ENCODE data around the gene SCGB1C2.
A peak's percentile ranks its signal among the peaks of the same experiment; 100 is the strongest.
"Not testable (repeated sequence)": the region's sequence is repeated elsewhere in the genome, so short reads cannot be mapped to it uniquely, and the experiment has no call there.

Gene SCGB1C2

DNA sequence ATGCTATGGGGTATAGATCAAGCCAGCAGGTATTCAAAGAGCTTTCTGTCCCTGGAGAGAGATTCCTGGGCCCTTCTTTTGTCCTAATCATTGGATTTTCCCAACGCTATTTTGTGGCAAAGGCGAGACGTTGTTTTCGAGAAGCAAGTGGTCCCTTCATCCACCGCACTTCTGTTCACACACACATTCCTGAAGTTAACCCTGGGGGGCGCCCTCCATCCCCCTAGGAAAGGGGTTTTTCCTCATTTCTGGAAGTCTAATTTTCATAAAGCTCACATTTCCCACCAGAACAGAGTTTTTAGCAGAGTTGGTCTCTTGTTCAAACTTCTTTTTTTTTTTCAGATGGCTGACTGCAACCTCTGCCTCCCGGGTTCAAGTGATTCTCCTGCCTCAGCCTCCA lies 11.9 kb downstream of the SCGB1C2 start:
- no peak for DNase-seq

DNA sequence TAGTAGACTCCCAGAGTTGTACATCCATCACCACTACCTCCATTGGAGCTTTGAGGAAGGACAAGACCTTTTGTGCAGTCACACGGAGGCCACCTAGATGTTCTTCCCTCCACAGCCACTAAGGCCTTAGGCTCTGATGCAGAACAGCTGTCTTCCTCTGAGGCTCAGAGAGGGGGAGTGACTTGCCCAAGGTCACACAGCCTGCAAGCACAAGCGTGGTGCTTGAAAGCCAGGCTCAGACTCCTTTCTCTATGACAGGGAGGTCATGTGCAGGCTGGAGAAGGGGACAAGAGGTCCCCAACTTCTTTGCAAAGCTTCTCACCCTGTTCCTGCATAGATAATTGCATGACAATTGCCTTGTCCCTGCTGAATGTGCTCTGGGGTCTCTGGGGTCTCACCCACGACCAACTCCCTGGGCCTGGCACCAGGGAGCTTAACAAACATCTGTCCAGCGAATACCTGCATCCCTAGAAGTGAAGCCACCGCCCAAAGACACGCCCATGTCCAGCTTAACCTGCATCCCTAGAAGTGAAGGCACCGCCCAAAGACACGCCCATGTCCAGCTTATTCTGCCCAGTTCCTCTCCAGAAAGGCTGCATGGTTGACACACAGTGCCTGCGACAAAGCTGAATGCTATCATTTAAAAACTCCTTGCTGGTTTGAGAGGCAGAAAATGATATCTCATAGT lies 12.7 kb downstream of the SCGB1C2 start:
- DNase-seq: no peak

DNA sequence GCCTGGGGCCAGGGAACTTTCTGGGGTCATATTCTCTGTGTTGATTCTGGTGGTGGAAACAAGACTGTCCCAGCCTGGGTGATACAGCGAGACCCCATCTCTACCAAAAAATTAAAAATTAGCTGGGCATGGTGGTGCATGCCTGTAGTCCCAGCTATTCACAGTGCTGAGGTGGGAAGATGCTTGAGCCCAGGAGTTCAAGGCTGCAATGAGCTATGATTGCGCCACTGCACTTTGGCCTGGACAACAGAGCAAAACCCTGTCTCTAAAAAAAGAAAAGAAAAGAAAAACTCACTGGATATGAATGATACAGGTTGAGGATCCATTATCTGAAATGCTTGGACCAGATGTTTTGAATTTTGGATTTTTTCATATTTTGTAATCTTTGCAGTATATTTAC lies 13.6 kb downstream of the SCGB1C2 start:
- DNase-seq: no peak

- DNase-seq: no peak
Observed at GRCh38 chr17:151886-152859, 14.8 kb downstream of the SCGB1C2 start.

GRCh38 chr17:152860-153420 lies 15.6 kb downstream of the SCGB1C2 start:
- no peak for DNase-seq

GRCh38 chr17:153851-154250 lies 16.5 kb downstream of the SCGB1C2 start:
- no peak for DNase-seq

DNA sequence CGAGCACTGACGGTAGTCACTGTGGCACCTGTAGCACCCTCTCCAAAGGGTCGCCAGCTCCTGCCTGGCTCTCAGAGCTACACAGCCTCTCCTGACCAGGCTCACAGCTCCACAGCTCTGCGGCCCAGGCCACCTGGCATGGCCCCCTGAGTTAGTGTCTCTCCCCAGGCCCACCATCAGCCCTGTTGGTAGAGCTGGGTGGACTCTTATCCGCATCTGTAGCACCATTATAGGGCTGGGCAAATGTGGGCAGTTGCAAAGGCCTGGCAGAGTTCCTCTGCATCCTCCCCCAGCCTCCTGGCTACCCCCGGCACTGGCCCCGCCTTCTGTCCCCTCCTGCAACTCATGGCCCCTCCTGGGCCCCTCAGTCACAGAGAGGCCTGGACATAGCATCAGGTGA lies 18.2 kb downstream of the SCGB1C2 start:
- DNase-seq: no peak

DNA sequence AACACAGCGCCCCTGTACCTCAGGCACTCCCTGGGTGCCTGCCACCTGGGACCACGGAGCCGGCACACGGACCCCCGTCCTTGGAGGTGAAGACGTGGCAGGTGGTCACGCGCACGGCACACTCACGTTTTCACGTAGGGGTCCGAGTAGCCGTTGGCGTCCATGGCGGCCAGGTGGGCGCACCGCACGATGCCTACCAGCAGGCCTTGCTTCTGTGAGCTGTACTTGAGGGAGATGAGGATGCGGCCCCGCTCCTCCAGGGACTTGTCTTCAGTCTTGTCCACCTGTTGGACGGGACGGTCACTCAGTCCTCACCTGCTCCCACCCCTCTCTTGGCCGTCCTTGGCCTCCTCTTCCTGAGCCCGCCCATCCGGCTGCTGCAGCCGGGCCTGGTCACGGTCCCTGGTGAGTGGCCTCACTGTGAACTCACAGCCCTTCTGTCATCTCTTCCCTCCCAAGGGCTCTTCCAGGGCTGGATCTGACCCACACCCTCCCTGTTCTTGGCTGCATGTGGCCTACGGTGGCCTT lies 18.8 kb downstream of the SCGB1C2 start:
- DNase-seq: no peak

DNA sequence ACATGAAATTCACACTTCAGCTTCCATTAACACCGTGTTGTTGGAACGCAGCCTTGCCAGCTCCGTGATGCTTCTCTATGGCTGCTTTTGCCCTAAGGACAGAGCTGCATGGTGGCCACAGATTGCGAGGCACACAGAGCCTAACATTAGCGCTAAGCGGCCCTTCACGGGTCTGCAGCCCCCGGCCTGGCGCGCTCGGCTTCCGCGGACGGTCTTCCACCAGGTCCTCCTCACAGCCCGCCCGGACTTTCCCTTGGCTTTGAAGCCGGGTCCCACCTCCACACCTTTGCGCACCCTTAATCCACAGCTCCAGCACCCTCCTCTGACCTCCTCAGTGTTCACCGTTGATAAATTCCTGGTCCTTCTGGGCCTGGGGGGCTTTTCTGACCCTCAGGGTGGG lies 19.6 kb downstream of the SCGB1C2 start:
- no peak for DNase-seq

GRCh38 chr17:157901-158300 lies 20.5 kb downstream of the SCGB1C2 start:
- no peak for DNase-seq

GRCh38 chr17:158379-158778 lies 21.0 kb downstream of the SCGB1C2 start:
- DNase-seq: no peak

GRCh38 chr17:159609-160008 lies 22.2 kb downstream of the SCGB1C2 start:
- DNase-seq: no peak

GRCh38 chr17:160336-160735 lies 23.0 kb downstream of the SCGB1C2 start:
- DNase-seq: no peak

- DNase-seq: no peak
Observed at GRCh38 chr17:161481-161880, 24.1 kb downstream of the SCGB1C2 start.

- no peak for DNase-seq
Observed at GRCh38 chr17:162689-163088, 25.3 kb downstream of the SCGB1C2 start.

GRCh38 chr17:163514-164098 lies 26.2 kb downstream of the SCGB1C2 start:
- no peak for DNase-seq

GRCh38 chr17:164303-165235 lies 27.2 kb downstream of the SCGB1C2 start:
- peak; percentile 1 for DNase-seq

DNA sequence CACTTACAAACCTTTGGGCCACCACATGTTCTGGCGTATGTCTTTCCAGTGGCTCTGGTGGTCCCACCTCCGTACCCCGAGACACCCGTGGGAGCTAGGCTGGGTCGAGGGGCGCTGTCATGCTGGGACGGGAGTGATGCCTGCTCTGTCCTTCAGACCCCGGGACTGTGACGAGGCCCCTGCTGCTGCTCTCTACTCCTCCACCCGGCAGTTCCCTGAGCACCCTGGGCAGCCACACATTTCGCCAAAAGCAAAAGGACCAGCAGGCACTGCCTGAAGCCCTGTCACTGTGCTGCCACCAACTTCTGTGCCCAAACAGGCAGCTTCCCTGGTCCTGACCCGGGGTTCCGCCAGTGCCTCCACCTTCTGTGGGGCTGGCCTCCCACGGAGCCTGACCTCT lies 28.6 kb downstream of the SCGB1C2 start:
- no peak for DNase-seq

- DNase-seq: not testable (repeated sequence)
Observed at GRCh38 chr17:168614-169013, 31.2 kb downstream of the SCGB1C2 start.

DNA sequence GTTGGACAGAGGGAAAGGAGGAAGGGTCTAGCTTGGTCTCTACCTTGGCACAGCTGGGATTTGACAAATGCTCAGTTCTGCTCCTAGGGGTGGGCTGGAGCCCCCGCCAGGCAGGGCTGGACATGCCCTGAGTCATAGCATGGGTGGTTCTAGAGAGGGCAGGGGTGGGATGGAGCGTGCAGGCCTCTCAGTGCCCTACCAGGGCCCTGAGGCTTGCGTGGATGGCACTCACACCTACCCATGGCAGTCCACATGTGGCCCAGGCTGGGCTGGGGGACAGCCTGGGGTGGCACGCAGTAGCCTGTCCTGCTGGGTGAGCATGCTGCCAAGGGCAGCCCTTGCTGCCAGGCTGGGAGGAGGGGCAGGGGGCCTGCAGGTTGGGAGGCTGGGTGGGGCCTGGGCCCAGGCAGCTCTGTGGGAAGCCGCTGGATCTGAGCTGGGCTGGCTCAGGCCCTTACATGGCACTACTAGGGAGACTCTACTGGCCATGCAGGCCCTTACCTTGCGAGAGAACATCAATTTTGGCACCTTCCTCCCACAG lies 32.8 kb downstream of the SCGB1C2 start:
- DNase-seq: no peak

GRCh38 chr17:171871-172270 lies 34.5 kb downstream of the SCGB1C2 start:
- no peak for DNase-seq

- DNase-seq: no peak
Observed at GRCh38 chr17:172401-172800, 35.0 kb downstream of the SCGB1C2 start.
